Nephron progenitor cell (in vitro differentiated cells): ENCODE measurements around the gene STRA6.
A peak's percentile ranks its signal among the peaks of the same experiment; 100 is the strongest.

Source experiments
- DNase-seq: peaks from one replicate; pipeline ENCODE4 v3.0.0; 2021
- H3K27ac Mint-ChIP-seq: 2 replicates; pipeline ENCODE4 v1.8.0; 2021; ENCODE audit warnings: mild to moderate bottlenecking, moderate library complexity, mixed read lengths
- H3K27me3 Mint-ChIP-seq: 2 replicates; pipeline ENCODE4 v1.8.0; 2021; ENCODE audit warnings: mild to moderate bottlenecking, low read depth, mixed read lengths; ENCODE audit not compliant: poor library complexity
- H3K36me3 Mint-ChIP-seq: 2 replicates; pipeline ENCODE4 v1.8.0; 2021; ENCODE audit warnings: low read depth, mixed read lengths
- H3K4me1 Mint-ChIP-seq: 2 replicates; pipeline ENCODE4 v1.8.0; 2021; ENCODE audit warnings: mixed read lengths
- H3K4me3 Mint-ChIP-seq: 2 replicates; pipeline ENCODE4 v1.8.0; 2021; ENCODE audit warnings: mild to moderate bottlenecking, moderate library complexity, mixed read lengths
- H3K9me3 Mint-ChIP-seq: 2 replicates; pipeline ENCODE4 v1.8.0; 2021; ENCODE audit warnings: mild to moderate bottlenecking, moderate library complexity, mixed read lengths
- CTCF ChIP-seq: fragments of 200-600 bp; sonication (generic); IDR thresholded peaks from 2 replicates; pipeline ENCODE4 v1.5.0; 2021; ENCODE audit warnings: antibody characterized with exemption

STRA6 gene

GRCh38 chr15:74239051-74239705 is 36.6 kb upstream of the STRA6 start:
- Mint-ChIP-seq H3K27me3 (peaks cover 15% of the 10 kb centered on the region), H3K4me1 (peaks cover 57% of the 10 kb centered on the region), H3K27ac (no peak overlapping the region)

GRCh38 chr15:74235962-74236361 is 33.4 kb upstream of the STRA6 start, which contains the start of gene CCDC33:
Gene CCDC33 (plus strand): TSS chr15:74236326. CDS start chr15:74236720, 394 bp downstream.
- Mint-ChIP-seq H3K4me1 (peaks cover 63% of the 10 kb centered on the region), H3K4me3 (no peak within 1 kb of the TSS), H3K27ac (no peak within 1 kb of the TSS), H3K27me3 (peaks cover 4% of the 10 kb centered on the region), H3K9me3 (no peaks in the 10 kb centered on the region), H3K36me3 (no peaks in the 10 kb centered on the region)
- DNase-seq = no peak
- TF ChIP-seq CTCF = no peak

More at GRCh38 chr15:74239051-74239705, 36.6 kb upstream of the STRA6 start:
- TF ChIP-seq CTCF = no peak
- Mint-ChIP-seq H3K9me3 (no peaks in the 10 kb centered on the region), H3K4me3 (no peak overlapping the region), H3K36me3 (no peaks in the 10 kb centered on the region)
- DNase-seq = no peak

- peaks cover 72% of the 10 kb centered on the region for H3K4me1 Mint-ChIP-seq
Measured at GRCh38 chr15:74234598-74234875, 31.9 kb upstream of the STRA6 start.

GRCh38 chr15:74233851-74234597 is 31.4 kb upstream of the STRA6 start:
- Mint-ChIP-seq H3K4me1 (peaks cover 72% of the 10 kb centered on the region), H3K27me3 (peaks cover 4% of the 10 kb centered on the region), H3K36me3 (no peaks in the 10 kb centered on the region), H3K4me3 (peak overlapping the region; percentile 49), H3K9me3 (no peaks in the 10 kb centered on the region), H3K27ac (no peak overlapping the region)
- no peak for DNase-seq
- no peak for TF ChIP-seq CTCF

More at GRCh38 chr15:74234598-74234875, 31.9 kb upstream of the STRA6 start:
- DNase-seq = no peak
- Mint-ChIP-seq H3K27ac (no peak overlapping the region), H3K4me3 (no peak overlapping the region), H3K27me3 (peaks cover 4% of the 10 kb centered on the region), H3K9me3 (no peaks in the 10 kb centered on the region), H3K36me3 (no peaks in the 10 kb centered on the region)
- no peak for TF ChIP-seq CTCF

GRCh38 chr15:74233373-74233772 is 30.8 kb upstream of the STRA6 start:
- H3K27me3 Mint-ChIP-seq = peaks cover 4% of the 10 kb centered on the region
- H3K27ac Mint-ChIP-seq = no peak overlapping the region
- H3K36me3 Mint-ChIP-seq = no peaks in the 10 kb centered on the region
- H3K4me1 Mint-ChIP-seq = peaks cover 72% of the 10 kb centered on the region
- DNase-seq = no peak
- TF ChIP-seq CTCF = no peak
- H3K9me3 Mint-ChIP-seq = no peaks in the 10 kb centered on the region
- peak overlapping the region; percentile 49 for H3K4me3 Mint-ChIP-seq
